Measurements from ENCODE around the gene MGAM2.
"Not testable (repeated sequence)": the region's sequence is repeated elsewhere in the genome, so short reads cannot be mapped to it uniquely, and the experiment has no call there.

MGAM2 gene

DNA sequence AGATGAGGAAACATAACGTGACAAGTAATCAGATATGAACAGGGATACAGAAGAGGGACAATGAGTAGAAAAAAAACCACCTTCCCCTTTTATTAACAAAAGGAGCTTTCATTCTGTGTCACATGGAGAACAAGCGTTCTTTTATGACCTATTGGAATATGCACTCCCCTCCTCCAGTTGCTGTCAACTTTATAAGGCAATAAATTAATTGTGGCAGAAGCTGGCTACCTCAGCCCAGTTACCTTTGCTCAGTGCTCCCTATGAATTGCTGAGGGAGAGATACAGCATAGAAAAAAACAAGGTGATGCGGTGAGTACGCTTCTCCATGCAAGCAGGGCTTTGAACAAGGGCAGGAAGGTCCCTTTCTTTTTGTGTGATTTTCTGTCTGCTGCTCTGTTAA, at the start of gene MGAM2:
TSS of gene MGAM2 (plus strand) at position 220 of the 400 bp plus-strand sequence. CDS start 5,156 bp downstream, outside the sequence.
- no peak for DNase-seq (ENCODE audit: low read depth in 2 of 2)

DNA sequence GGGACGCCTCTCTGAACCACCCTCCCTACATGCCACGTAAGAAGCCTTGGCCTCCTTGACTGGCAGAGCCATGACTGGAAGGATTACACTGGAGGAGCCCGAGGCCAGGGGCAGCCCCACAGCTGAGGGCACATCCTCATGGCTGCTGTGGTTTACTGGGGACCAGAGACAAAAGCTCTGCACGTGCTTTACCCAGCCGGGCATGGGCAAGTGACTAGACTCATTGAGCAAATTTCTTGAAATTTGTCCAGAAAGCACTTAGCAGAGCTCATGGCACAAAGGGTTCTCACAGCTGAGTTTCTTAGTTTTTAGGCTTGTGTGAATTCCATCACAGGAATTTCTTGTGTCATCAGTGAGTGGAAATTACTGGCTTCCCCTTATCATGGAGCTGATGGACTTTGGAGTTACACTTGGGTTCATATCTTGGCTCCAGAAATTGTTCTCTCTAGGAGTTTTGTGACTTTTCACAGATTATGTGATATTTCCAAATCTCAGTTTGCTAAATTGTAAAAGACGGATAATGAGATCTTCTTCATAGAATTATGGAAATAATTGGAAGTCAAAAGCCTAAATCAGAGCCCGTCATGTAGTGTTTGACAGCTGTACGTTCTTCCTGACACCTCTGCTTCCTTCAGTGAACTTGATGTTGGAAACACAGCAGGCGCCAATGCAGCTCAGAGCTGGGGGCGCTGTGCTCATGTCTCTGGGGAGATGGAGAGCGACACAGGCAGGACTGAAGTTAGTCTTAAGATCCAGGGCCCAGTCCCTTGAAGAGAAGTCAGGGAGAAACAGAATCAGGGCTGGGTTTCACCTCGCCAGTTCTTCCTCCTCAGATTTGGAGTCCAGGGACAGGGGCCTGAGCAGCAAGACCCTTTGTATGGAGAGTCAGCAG, 47.7 kb upstream of the MGAM2 start:
- DNase-seq (ENCODE audit: low read depth in 2 of 2): no peak

DNA sequence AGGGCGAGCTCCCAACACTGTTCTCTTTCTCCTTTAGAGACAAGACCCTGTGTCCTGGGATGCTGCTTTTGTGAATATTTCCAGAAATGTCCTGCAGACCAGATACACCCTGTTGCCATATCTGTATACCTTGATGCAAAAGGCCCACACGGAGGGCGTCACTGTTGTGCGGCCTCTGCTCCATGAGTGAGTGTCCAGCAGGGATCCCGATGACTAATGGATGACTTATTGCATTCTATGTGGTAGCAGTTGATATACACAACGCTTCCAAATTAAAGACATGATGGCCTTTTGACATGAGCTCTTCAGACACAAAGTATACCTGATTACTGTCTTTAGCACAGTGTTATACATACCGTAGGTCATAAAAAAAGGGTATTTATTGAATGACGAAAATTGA, 45.0 kb upstream of the MGAM2 start:
- DNase-seq (ENCODE audit: low read depth in 2 of 2): no peak

DNA sequence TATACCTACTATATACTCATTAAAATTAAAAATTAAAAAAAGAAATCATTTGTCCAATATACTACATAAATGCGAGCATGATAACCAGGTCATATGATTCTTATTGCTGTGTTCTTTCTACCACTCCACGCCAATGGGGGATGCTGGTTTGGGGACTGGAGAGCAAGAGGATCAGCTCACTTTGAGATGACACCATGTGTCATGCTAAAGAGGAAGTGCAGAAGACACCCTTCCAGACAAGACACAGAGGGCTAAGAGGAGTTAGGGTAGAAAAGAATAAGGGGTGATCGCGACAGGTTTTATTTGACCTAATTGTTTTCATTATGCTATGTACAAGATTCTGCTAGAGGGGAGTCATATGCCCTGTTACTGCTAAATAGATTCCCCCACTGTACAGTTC, 33.8 kb upstream of the MGAM2 start:
- no peak for DNase-seq (ENCODE audit: low read depth in 2 of 2)

DNA sequence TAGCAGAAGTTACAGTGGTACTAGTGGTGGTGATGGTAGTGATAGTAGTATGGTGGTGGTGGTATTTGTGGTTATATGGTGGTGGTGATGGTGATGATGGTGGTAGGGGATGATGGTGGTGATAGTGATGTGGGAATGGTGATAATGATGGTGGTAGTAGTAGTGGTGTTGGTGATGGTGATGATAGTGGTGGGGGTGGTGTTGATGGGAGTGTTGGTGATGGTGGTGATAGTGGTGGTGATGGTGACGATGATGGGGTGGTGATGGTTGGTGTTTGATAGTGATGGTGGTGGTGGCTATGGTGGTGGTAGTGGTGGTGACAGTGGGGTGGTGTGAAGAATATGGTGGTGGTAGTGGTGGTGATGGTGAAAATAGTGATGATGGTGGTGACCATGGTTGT, 27.9 kb upstream of the MGAM2 start:
- no peak for DNase-seq (ENCODE audit: low read depth in 2 of 2)

DNA sequence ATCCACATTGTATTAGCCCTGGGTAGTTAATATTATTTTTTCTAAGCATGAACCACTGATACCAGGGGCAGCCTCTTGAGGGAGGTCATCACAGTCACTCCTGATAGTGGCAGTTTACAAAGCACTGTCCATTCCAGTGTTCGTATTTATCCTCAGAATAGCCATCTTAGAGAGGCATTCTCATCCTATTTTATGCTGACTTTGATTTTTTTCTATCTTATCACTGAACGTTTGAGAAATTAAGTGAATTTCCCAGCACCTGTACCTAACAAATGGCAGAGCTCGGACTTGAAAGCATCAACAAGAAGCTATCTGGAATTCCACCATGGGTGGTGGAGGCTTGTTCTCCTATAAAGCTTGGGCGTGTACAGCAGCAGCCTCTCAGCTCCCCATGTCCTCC, 26.1 kb upstream of the MGAM2 start:
- DNase-seq (ENCODE audit: low read depth in 2 of 2): no peak

GRCh38 chr7:142088022-142088714, 23.4 kb upstream of the MGAM2 start:
- no peak for DNase-seq (ENCODE audit: low read depth in 2 of 2)

- no peak for DNase-seq (ENCODE audit: low read depth in 2 of 2)
These were observed 22.5 kb upstream of the MGAM2 start for GRCh38 chr7:142089035-142089434.

DNA sequence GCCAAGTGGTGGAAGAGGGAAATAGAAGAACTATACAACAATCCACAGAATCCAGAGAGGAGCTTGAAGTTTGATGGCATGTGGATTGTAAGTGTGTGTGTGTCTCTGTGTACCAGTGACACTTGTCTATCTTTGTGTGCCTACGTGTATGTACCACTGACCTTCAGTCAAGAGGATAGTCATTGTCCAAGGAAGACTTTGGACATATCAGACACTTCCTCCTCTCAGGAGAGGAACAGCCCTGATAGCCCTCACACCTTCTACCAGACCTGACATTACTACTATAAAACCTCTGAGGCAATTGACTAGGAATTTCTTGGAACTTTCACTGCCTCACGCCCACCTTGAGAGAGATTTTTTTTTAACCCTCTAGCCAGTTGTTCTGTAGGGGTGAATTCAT, 19.6 kb upstream of the MGAM2 start:
- DNase-seq (ENCODE audit: low read depth in 2 of 2): no peak

- DNase-seq (ENCODE audit: low read depth in 2 of 2): no peak
These were observed 16.7 kb upstream of the MGAM2 start for GRCh38 chr7:142094861-142095260.

- no peak for DNase-seq (ENCODE audit: low read depth in 2 of 2)
These were observed 13.9 kb upstream of the MGAM2 start for GRCh38 chr7:142097571-142097970.

DNA sequence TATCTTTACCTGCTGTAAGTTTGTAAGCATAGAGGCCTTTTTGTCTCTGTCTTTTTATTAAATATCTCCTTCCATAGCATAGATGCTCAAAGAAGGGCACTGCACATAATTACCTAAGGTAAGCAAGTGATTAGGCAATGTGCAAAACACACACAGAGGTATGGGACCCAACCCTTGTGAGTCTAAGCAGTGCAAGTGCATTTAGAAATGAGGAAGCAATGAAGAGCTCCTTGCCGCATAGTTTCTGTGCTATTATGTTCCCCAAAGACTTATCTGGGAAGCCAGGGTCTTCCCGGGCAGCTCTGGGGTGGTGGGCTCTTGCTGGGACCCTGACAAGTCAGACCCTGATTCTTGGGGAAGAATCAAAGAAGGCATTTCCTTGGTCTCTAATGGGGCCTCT, 13.5 kb upstream of the MGAM2 start:
- DNase-seq (ENCODE audit: low read depth in 2 of 2): no peak

- not testable (repeated sequence) for DNase-seq (ENCODE audit: low read depth in 2 of 2)
These were observed 12.2 kb upstream of the MGAM2 start for GRCh38 chr7:142099347-142099746.

GRCh38 chr7:142100634-142101033, 10.9 kb upstream of the MGAM2 start:
- no peak for DNase-seq (ENCODE audit: low read depth in 2 of 2)

DNA sequence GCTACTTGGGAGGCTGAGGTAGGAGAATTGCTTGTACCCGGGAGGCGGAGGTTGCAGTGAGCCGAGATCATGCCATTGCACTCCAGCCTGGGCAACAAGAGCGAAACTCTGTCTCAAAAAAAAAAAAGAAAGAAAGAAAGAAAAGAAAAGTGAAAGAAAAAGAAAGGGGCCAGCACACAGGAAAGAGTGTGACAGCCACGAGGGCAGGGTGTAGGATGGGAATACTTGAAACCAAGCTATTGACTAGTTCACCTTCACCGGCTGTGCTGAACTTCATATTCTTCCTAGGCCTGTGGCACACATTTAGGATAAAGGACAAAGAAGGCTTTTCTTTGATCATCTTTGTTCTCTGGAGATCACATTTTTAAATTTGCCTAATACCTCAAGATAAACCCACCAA, 9.7 kb upstream of the MGAM2 start:
- DNase-seq (ENCODE audit: low read depth in 2 of 2): not testable (repeated sequence)

DNA sequence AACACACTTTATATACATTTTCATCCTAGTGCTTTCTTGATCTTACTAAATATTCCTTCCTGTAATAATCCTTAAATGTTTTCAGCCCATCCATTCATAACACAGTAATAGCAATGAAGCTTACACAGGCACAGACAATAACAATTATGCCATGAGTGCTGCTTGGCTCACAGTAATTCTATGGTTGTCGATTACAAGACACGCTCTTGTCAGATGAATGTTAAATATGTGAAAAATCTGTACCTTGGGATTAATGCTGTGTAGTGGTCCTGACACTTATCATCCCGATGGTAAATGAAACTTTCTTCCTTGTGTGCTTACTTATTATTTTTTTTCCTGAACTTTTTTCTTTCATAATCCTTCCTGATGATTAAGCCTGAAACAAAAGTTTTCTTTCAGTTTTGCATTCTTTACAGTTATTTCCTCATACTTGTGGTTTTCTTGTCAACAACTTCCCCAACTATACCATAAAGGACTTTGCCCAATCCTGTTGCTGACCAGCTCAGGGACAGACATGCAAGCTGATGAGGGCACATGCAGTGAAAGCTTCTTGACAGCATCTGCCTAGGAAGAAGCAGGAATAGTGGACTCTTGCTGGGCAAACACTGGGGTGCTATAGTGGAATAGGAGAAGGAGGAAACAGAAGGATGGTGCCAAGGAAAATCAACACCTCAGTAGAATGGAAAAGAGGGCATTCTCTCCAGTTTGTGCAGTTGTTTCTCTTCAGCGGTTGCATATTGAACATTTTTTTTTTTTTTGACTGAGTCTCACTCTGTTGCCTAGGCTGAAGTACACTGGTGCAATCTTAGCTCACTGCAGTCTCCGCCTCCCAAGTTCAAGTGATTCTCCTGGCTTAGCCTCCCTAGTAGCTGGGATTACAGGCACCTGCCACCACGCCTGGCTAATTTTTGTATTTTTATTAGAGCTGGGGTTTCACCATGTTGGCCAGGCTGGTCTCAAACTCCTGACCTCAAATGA, 6.7 kb upstream of the MGAM2 start:
- DNase-seq (ENCODE audit: low read depth in 2 of 2): no peak

DNA sequence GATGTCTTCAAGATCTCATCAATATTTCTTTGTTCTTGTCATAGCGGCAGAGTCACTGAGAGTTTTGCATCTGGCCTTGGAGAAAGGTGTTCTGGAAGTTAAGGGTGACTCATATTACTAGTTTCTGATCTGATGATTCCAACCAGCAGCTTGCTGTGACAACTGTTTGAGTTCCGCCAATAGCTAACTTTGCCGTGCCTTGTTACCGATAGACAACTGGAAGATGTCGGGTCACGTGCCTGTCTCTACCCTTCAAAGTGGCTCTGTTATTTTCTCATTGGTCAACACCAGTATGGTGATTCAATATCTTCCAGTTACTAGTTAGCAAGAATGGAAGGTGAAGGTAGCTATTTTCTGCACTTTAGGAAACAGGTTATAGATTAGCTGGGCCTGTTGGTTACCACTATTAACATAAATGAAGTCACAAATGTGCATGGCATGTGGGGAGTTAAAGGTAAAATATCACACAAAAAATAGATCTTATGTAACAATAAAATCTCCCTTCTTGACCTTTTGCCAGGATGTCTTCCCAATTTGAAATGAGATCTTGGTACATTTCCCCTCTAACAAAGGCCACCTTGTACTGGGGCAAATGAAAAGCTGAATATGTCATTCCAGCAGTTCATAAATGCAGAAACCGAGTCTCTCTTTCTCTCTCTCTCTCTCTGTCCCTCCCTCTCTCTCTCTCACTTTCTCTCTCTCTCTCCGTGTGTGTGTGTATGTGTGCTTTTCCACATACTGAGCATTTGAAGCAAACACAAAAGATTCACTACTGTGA, 2.6 kb upstream of the MGAM2 start:
- DNase-seq (ENCODE audit: low read depth in 2 of 2): no peak

- no peak for DNase-seq (ENCODE audit: low read depth in 2 of 2)
These were observed 1.4 kb upstream of the MGAM2 start for GRCh38 chr7:142110098-142110497.

GRCh38 chr7:142110638-142111037, 880 bp upstream of the MGAM2 start:
- DNase-seq (ENCODE audit: low read depth in 2 of 2): no peak

- no peak for DNase-seq (ENCODE audit: low read depth in 2 of 2)
These were observed 568 bp downstream of the MGAM2 start for GRCh38 chr7:142112086-142112485.

DNA sequence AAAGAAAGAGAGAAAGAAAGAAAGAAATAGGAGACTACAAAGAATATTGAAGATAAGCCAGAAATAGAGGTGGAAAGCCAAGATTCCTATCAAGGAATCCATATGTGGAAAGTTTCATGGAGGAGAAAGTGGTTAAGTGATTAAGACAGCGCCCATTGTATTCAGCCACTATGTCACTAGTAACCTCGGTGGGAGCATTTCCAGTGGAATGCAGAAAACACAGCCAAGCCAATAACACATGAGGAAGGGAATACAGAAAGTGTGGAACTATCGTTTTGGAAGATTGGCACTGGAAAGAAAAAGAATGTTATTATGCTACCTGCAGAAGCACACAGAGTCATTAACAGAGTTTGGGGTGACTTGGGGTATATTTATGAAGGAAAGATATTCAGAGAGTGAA, 2.7 kb downstream of the MGAM2 start:
- no peak for DNase-seq (ENCODE audit: low read depth in 2 of 2)
